Measurements from ENCODE around the gene LSP1.

The LSP1 gene

DNA sequence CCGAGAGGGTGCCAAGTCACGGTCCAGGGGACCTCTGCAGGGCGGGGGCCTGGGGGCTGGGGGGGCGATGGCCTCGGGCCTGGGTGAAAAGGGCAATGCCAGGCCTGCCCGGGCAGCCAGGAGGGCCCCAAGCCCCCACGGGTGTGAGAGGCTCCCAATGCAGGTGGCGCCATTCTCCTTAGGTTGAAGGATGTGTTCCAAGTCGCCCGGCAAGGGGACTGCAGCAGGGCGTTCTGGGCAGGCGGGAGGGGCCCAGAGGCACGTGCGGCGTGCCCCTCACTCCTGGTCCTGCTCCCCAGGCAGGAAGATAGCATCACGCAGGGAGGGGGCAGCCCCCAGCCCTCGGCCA lies 14.8 kb upstream of the LSP1 start:
- no peak for DNase-seq

GRCh38 chr11:1838426-1839144 lies 14.3 kb upstream of the LSP1 start, which contains the start of gene TNNI2:
TSS of gene TNNI2 (plus strand) at chr11:1838981. CDS start at chr11:1839697, 716 bp downstream.
- no peak for DNase-seq

DNA sequence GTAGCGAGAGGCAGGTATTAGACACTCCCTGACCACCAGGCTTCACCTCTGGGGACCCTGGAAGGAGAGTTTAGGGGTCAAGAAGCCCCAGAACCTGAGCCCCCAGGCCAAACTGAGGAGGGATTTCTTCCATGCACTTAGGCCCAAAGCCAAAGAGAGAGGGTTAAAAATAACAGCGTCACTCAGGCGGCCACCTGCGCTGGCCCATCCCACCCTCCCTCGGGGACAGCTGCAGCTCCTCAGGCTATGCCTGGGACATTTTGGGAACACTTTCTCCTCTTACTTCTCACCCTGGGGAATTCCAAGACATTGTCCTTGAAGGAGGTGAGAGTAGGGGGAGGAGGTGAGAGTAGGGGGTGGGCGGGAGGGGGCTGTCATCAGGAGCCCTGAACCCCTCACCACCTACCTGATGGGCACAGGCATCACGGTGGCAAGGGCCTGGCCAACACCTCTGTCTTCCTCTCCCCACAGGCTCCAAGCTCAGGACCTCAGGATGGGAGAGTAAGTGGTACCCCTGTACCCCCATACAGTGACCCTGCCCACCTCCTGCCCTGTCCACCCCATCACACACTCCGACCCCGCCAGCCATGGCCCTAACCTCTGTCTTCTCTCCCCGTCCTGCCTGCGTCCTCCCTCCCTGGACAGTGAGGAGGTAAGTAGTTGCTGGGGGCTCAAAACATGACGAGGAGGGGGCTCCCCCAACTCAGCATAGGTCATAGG lies 13.5 kb upstream of the LSP1 start:
- no peak for DNase-seq

GRCh38 chr11:1839924-1840779 lies 12.7 kb upstream of the LSP1 start:
- no peak for DNase-seq

- DNase-seq = no peak
These were observed 12.0 kb upstream of the LSP1 start for GRCh38 chr11:1840780-1841480.

GRCh38 chr11:1841511-1842148 lies 11.3 kb upstream of the LSP1 start:
- no peak for DNase-seq

GRCh38 chr11:1842149-1843097 lies 10.5 kb upstream of the LSP1 start:
- DNase-seq = no peak

GRCh38 chr11:1843098-1843473 lies 9.8 kb upstream of the LSP1 start:
- DNase-seq = no peak

GRCh38 chr11:1843796-1844195 lies 9.1 kb upstream of the LSP1 start:
- no peak for DNase-seq

GRCh38 chr11:1844221-1845094 lies 8.4 kb upstream of the LSP1 start:
- no peak for DNase-seq

DNA sequence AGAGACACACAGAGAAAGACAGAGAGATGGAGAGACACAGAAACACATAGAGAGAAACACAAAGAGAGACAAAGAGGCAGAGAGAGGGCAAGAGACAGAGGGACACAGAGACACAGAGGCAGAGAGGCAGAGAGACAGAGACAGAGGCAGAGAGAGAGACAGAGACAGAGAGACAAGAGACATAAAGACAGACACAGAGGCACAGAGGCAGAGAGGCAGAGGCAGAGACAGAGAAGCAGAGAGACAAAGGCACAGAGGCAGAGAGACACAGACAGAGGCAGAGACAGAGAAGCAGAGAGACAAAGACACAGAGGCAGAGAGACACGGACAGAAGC lies 7.8 kb upstream of the LSP1 start:
- no peak for DNase-seq

DNA sequence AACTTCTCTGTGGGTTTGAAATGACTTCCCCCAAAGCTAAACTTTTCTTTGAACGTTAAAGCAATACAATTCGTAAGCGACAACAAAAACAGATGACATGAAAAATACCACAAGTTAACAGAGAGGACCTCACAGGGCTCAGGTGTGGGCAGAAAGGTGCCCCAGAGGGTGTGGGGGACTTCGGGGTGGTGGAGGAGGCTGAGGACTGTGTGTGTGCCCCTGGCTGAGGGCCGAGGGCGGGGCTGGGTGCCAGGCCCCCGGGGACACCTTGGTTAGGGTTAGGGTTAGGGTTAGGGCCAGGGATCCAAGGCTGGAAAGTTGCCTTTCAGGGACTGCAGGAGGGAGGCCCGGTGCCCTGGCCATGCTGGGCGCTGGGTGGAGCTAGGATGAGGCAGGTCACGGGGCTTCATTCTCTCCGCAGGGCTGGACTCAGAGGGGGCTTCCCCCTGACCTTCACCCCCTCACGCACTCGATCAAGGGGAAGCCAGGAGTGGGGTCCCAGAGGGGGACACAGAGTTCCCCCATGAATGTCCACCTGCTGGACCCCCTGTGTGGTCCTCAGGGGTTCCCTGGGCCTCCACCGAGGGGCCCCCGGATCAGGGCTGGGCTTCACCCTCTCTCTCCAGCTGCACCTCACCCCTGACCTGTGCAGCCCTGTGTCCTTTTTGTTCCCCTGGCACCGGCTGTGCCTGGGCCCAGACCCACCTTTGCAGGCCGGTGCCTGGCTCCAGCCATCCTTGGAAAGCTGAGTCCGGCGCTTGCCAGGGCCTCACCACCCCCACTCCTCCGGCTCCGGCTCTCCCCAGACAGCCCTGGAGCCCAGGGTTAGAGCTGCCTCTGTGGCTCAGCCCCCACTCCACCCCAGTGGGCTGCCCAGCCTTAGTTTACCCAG lies 7.1 kb upstream of the LSP1 start:
- no peak for DNase-seq

GRCh38 chr11:1846453-1846932 lies 6.4 kb upstream of the LSP1 start:
- no peak for DNase-seq

GRCh38 chr11:1847006-1847735 lies 5.7 kb upstream of the LSP1 start:
- no peak for DNase-seq

- no peak for DNase-seq
These were observed 4.8 kb upstream of the LSP1 start for GRCh38 chr11:1847926-1848639.

DNA sequence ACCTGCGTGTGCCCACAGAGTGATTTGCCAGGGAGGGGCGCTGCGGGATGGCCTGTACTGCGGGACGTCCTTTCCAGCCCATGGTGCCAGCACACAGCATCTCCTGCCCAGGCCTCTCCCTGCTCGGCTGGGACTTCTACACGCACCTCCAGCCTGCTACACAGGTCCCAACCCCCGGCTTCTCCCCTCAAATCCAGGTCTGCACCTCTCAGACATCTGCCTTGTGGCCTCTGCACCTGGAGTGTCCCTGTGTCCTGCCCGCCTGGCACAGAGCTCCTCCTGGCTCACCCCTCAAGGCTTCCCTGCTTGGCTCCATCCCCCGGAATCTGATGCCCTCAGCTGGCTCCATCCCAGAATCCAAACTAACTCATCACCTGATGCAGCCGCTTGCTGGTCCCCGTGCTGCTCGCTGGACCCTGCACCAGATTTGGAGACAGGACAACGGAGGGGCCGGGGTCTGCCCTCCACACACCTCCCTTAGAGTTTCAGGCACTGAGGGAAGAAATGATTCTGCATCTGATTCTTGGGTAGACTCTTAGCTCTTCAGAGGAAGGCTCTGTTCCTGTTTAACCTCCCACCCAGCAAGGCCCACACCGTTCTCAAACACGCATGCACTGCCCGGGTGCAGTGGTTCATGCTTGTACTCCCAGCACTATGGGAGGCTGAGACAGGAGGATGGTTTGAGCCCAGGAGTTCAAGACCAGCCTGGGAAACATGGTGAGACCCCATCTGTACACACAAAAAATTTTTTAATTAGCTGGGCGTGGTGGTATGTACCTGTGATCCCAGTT lies 4.0 kb upstream of the LSP1 start:
- DNase-seq = no peak
